Measurements from ENCODE around the gene ZDHHC9. TPM values are rescaled to one million over a fixed set of nuclear protein-coding genes. Genes with fewer than 3 reads are reported as not detected.

ZDHHC9 gene
- total and polyA plus RNA-seq, 2 donors (not counting 1 experiment from before 2014, with no cell fraction given) = 1.3 to 6.1 TPM

DNA sequence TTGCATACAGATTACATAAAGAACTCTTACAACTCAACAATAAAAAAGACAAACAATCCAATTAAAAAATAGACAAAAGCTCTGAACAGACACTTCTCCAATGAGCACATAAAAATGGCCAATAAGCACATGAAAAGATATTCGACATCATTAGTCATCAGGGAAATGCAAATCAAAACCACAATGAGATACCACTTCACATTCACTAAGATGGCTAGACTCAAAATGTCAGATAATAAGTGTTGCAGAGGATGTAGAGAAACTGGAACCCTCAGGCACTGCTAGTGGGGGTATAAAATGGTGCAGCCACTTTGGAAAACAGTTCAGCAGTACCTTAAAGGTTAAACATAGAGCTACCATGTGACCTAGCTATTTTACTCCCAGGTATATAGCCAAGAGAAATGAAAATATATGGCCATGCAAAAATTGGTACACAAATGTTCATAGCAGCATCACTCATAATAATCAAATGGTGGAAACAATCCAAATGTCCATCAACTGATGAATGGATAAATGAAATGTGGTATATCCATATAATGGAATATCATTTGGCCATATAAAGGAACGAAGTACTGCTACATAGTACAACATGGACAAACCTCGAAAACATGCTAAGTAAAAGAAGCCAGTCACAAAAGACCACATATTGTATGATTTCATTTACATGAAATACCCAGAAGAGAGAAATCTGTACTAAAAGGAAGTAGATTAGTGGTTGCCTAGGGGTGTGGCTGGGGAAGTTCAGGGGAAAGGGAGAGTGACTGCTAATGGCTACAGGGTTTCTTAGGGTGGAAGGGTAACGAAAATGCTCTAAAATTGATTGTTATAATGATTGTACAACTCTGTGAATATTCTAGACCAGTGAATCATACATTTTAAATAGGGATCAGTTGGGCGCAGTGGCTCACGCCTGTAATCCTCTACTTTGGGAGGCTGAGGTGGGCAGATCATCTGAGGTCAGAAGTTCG, 34.6 kb downstream of the ZDHHC9 start:
- Mint-ChIP-seq H3K27ac (no peak overlapping the region), H3K4me3 (no peak overlapping the region), H3K27me3 (no peaks in the 10 kb centered on the region), H3K4me1 (peaks cover 15% of the 10 kb centered on the region), H3K9me3 (ENCODE audit: insufficient read depth) (no peaks in the 10 kb centered on the region)
- Histone ChIP-seq H3K4me3 (ENCODE audit: control extremely low read depth in 1 of 5, extremely low read depth in 1 of 5, insufficient read depth in 1 of 5, low read depth in 2 of 5, low read length in 4 of 5) (no peak overlapping the region), H3K4me1 (ENCODE audit: control insufficient read depth in 2 of 2, insufficient read depth in 2 of 2, low read length in 2 of 2) (peaks cover 4% of the 10 kb centered on the region in 2 donors), H3K9me3 (ENCODE audit: control extremely low read depth in 1 of 3, control insufficient read depth in 2 of 3, insufficient read depth in 1 of 3, low read length in 2 of 3) (no peaks in the 10 kb centered on the region), H3K27me3 (replicated peaks in 1 of 4; ENCODE audit: control extremely low read depth in 1 of 4, control insufficient read depth in 3 of 4, insufficient read depth in 4 of 4, low read length in 3 of 4) (no peaks in the 10 kb centered on the region), H4K20me1 (ENCODE audit: control insufficient read depth, insufficient read depth, low read length, poor library complexity, severe bottlenecking) (no peaks in the 10 kb centered on the region), H3K79me2 (ENCODE audit: control insufficient read depth, insufficient read depth, low read length) (no peaks in the 10 kb centered on the region), H3K36me3 (replicated peaks in 1 of 2; ENCODE audit: control extremely low read depth in 1 of 2, control insufficient read depth in 1 of 2, extremely low read depth in 1 of 2, insufficient read depth in 2 of 2, low read length in 1 of 2) (no peaks in the 10 kb centered on the region), H3K4me2 (replicated peaks; ENCODE audit: low read depth, low read length, poor library complexity, severe bottlenecking) (no peak overlapping the region), H3K9ac (ENCODE audit: low read length) (no peak overlapping the region), H2AFZ (ENCODE audit: insufficient read depth, low read depth, low read length, poor library complexity, severe bottlenecking) (no peak overlapping the region), H3K27ac (ENCODE audit: low read length in 2 of 2) (no peak overlapping the region)
- ATAC-seq (ENCODE audit: low read depth) (no peak), DNase-seq (no peak)
- no CpG with 5 or more reads among the region's 7 CpGs for whole genome bisulfite sequencing (ENCODE audit: insufficient coverage)
- intact Hi-C loops (cut with micrococcal nuclease) = no loop called here
- CTCF ChIA-PET = interaction anchor here (0.9 kb wide), 1 partner anchor 105 kb away, joined by 3 read pairs; no protein-coding TSS in a partner anchor
- POLR2A ChIA-PET = interaction anchor here (0.9 kb wide), 1 partner anchor 21 kb away, joined by 3 read pairs; no protein-coding TSS in a partner anchor
- TF ChIP-seq EZH2 (IDR thresholded peaks at IDR 0.05; ENCODE audit: borderline replicate concordance, insufficient read depth, low read depth, low read length, poor library complexity, severe bottlenecking) (no peak), CTCF (IDR thresholded peaks at IDR 0.05) (no peak)
